Measurements from ENCODE around the gene C13orf46. TPM values are rescaled to one million over a fixed set of nuclear protein-coding genes. Genes with fewer than 3 reads are reported as not detected.

C13orf46 gene
- total RNA-seq, 1 experiment from 2014 or later, result 1.4 TPM

DNA sequence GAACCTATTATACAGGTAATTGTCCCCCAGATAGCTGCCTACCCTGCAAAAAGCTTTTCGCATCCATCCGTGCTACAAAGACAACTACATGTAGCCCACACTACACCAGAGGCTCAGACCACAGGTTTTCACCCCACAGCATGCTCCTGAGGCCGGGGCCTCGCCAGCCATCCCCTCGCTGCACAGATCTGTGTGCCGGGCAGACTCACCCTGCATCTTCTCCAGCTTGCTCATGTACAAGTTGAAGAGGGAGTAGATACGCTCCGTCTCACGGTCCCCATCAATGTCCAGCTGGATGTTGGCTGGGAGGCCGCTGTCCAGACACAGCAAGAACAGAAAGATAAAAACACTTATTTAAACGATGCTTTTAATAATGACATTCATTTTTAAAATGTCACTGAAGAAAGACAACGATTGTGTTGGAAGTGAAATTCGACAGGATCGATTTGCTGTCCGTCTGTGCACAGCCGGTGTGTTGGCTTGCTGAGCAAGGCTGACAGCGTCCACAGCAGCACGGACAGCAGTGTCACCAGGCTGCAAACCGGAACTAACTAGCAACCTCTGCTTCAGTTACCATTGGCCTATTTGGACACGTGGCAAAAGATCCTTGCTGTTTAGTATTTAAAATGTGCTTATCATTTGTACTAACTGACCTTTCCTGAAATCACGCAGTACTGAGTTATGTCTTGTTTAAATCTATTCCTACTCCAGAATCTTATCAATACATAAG lies 18.6 kb upstream of the C13orf46 start:
- peaks cover 31% of the 10 kb centered on the region for H3K36me3 Mint-ChIP-seq (ENCODE audit: insufficient read depth, unreplicated experiment)
- ChIA-PET CTCF (no interaction called here), POLR2A (interaction anchor here (1.2 to 1.6 kb wide), 2 partner anchors 11 to 23 kb away, joined by 4 to 8 read pairs; no protein-coding TSS in a partner anchor)
- H3K27me3 Mint-ChIP-seq (ENCODE audit: insufficient read depth, unreplicated experiment), result no peaks in the 10 kb centered on the region
- no peak for TF ChIP-seq CTCF (IDR thresholded peaks at IDR 0.05; ENCODE audit: unreplicated experiment)
- H3K4me1 Mint-ChIP-seq (ENCODE audit: insufficient read depth, unreplicated experiment), result peaks cover 5% of the 10 kb centered on the region
- H3K9me3 Mint-ChIP-seq (ENCODE audit: unreplicated experiment), result peaks cover 10% of the 10 kb centered on the region
- intact Hi-C loops (cut with micrococcal nuclease), result no loop called here
- no peak for DNase-seq (ENCODE audit: unreplicated experiment)
- no peak overlapping the region for H3K27ac Mint-ChIP-seq (ENCODE audit: low read depth, unreplicated experiment)
- no peak overlapping the region for H3K4me3 Mint-ChIP-seq (ENCODE audit: unreplicated experiment)
- no TSS peak for BruUV-seq (replicated peaks)

- peaks cover 31% of the 10 kb centered on the region for H3K36me3 Mint-ChIP-seq (ENCODE audit: insufficient read depth, unreplicated experiment)
- ChIA-PET POLR2A (no interaction called here), CTCF (no interaction called here)
- peaks cover 10% of the 10 kb centered on the region for H3K9me3 Mint-ChIP-seq (ENCODE audit: unreplicated experiment)
- no TSS peak for BruUV-seq (replicated peaks)
- DNase-seq (ENCODE audit: unreplicated experiment), result no peak
- peaks cover 5% of the 10 kb centered on the region for H3K4me1 Mint-ChIP-seq (ENCODE audit: insufficient read depth, unreplicated experiment)
- intact Hi-C loops (cut with micrococcal nuclease), result no loop called here
- TF ChIP-seq CTCF (IDR thresholded peaks at IDR 0.05; ENCODE audit: unreplicated experiment), result no peak
- H3K27me3 Mint-ChIP-seq (ENCODE audit: insufficient read depth, unreplicated experiment), result no peaks in the 10 kb centered on the region
- H3K27ac Mint-ChIP-seq (ENCODE audit: low read depth, unreplicated experiment), result no peak overlapping the region
- no peak overlapping the region for H3K4me3 Mint-ChIP-seq (ENCODE audit: unreplicated experiment)
Measured at GRCh38 chr13:113991676-113992179, 17.9 kb upstream of the C13orf46 start.

- CTCF ChIA-PET, result no interaction called here
- Mint-ChIP-seq H3K36me3 (ENCODE audit: insufficient read depth, unreplicated experiment) (peaks cover 31% of the 10 kb centered on the region), H3K27ac (ENCODE audit: low read depth, unreplicated experiment) (no peak overlapping the region), H3K4me1 (ENCODE audit: insufficient read depth, unreplicated experiment) (peaks cover 5% of the 10 kb centered on the region), H3K27me3 (ENCODE audit: insufficient read depth, unreplicated experiment) (no peaks in the 10 kb centered on the region), H3K9me3 (ENCODE audit: unreplicated experiment) (peaks cover 10% of the 10 kb centered on the region), H3K4me3 (ENCODE audit: unreplicated experiment) (no peak overlapping the region)
- DNase-seq (ENCODE audit: unreplicated experiment), result no peak
- POLR2A ChIA-PET, result interaction anchor here (0.7 kb wide), 1 partner anchor 74 kb away, joined by 4 read pairs; no protein-coding TSS in a partner anchor
- intact Hi-C loops (cut with micrococcal nuclease), result no loop called here
- no peak for TF ChIP-seq CTCF (IDR thresholded peaks at IDR 0.05; ENCODE audit: unreplicated experiment)
- no TSS peak for BruUV-seq (replicated peaks)
Measured at GRCh38 chr13:113991191-113991669, 17.4 kb upstream of the C13orf46 start.

GRCh38 chr13:113990321-113990837 lies 16.5 kb upstream of the C13orf46 start:
- no peak for DNase-seq (ENCODE audit: unreplicated experiment)
- H3K9me3 Mint-ChIP-seq (ENCODE audit: unreplicated experiment), result peaks cover 10% of the 10 kb centered on the region
- intact Hi-C loops (cut with micrococcal nuclease), result no loop called here
- H3K4me3 Mint-ChIP-seq (ENCODE audit: unreplicated experiment), result no peak overlapping the region
- H3K27ac Mint-ChIP-seq (ENCODE audit: low read depth, unreplicated experiment), result no peak overlapping the region
- POLR2A ChIA-PET, result interaction anchor here (0.7 kb wide), 2 partner anchors 9 to 75 kb away, joined by 3 to 4 read pairs; no protein-coding TSS in a partner anchor
- H3K27me3 Mint-ChIP-seq (ENCODE audit: insufficient read depth, unreplicated experiment), result no peaks in the 10 kb centered on the region
- TF ChIP-seq CTCF (IDR thresholded peaks at IDR 0.05; ENCODE audit: unreplicated experiment), result no peak
- BruUV-seq (replicated peaks), result no TSS peak
- H3K4me1 Mint-ChIP-seq (ENCODE audit: insufficient read depth, unreplicated experiment), result peaks cover 5% of the 10 kb centered on the region
- peaks cover 31% of the 10 kb centered on the region for H3K36me3 Mint-ChIP-seq (ENCODE audit: insufficient read depth, unreplicated experiment)
- CTCF ChIA-PET, result no interaction called here
